ENCODE results near the gene C1orf174. TPM values are rescaled to one million over a fixed set of nuclear protein-coding genes. Genes with fewer than 3 reads are reported as not detected.

The C1orf174 gene
- total and polyA plus RNA-seq, 3 donors from 2014 or later = 22.9 to 29.7 (median 28.8) TPM

DNA sequence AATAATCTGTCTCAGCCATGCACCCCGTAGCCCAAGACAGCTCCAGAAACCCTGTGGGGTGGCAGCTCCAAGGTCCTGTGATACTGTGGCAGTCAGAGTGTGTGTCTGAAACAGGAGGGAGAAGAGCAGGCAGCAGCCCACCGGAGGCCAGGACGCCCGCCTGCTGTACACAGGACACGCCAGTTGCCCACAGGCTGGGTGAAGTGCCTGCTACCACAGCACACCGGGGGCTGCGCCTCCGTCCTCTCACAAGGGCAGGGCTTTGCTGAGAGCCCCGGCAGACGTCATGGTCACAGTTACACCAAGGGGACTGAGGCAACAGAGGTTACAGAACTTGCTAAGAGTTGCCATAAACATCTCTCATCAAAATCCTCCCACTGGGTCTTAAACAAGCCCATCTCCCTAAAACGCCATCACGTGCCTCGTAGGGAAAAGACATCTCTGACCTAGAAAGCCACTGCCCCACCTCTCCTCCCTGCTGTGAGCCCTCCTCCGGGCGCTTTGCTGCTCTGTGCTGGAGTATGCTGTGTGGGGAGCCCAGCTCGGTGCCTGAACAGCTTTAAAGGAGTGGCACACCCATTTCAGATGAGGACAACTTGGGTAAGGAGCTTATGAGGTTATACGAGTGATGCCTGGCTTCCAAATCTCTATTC, 5.3 kb downstream of the C1orf174 start:
- TF ChIP-seq POLR2A (IDR thresholded peaks at IDR 0.05) (no peak), CTCF (IDR thresholded peaks at IDR 0.05) (no peak)
- WGBS, 2 donors = 91 to 92% methylated on average over 17 of the region's 17 CpGs
- Histone ChIP-seq H3K4me1 (peaks cover 4% of the 10 kb centered on the region), H3K9me3 (no peaks in the 10 kb centered on the region), H3K36me3 (ENCODE audit: low read depth, missing control alignments) (no peaks in the 10 kb centered on the region), H3K27ac (no peak overlapping the region), H3K27me3 (no peaks in the 10 kb centered on the region), H3K4me3 (no peak overlapping the region)
- DNase-seq = no peak
- intact Hi-C loops (cut with DNase I; ENCODE audit: low total_unique reads) = no loop called here

GRCh38 chr1:3893190-3893589, 6.9 kb downstream of the C1orf174 start:
- H3K27me3 ChIP-seq = no peaks in the 10 kb centered on the region
- no peak for DNase-seq
- H3K27ac ChIP-seq = no peak overlapping the region
- intact Hi-C loops (cut with DNase I; ENCODE audit: low total_unique reads) = no loop called here
- WGBS, 2 donors = 55 to 66% methylated on average over 5 of the region's 5 CpGs
- no peaks in the 10 kb centered on the region for H3K4me1 ChIP-seq
- H3K4me3 ChIP-seq = no peak overlapping the region
- no peak for TF ChIP-seq POLR2A (IDR thresholded peaks at IDR 0.05)
- no peak for TF ChIP-seq CTCF (IDR thresholded peaks at IDR 0.05)
- H3K9me3 ChIP-seq = no peaks in the 10 kb centered on the region
- H3K36me3 ChIP-seq (ENCODE audit: low read depth, missing control alignments) = no peaks in the 10 kb centered on the region

GRCh38 chr1:3892748-3893147, 7.3 kb downstream of the C1orf174 start:
- no peak for TF ChIP-seq POLR2A (IDR thresholded peaks at IDR 0.05)
- TF ChIP-seq CTCF (IDR thresholded peaks at IDR 0.05) = no peak
- intact Hi-C loops (cut with DNase I; ENCODE audit: low total_unique reads) = no loop called here
- H3K27me3 ChIP-seq = no peaks in the 10 kb centered on the region
- H3K9me3 ChIP-seq = no peaks in the 10 kb centered on the region
- H3K36me3 ChIP-seq (ENCODE audit: low read depth, missing control alignments) = no peaks in the 10 kb centered on the region
- H3K27ac ChIP-seq = no peak overlapping the region
- H3K4me1 ChIP-seq = no peaks in the 10 kb centered on the region
- WGBS, 2 donors = 46 to 56% methylated on average over 14 of the region's 14 CpGs
- H3K4me3 ChIP-seq = no peak overlapping the region
- peak; percentile 75 for DNase-seq

- WGBS, 2 donors = 89 to 93% methylated on average over 15 to 17 of the region's 17 CpGs
- no peaks in the 10 kb centered on the region for H3K9me3 ChIP-seq
- no peaks in the 10 kb centered on the region for H3K27me3 ChIP-seq
- no peaks in the 10 kb centered on the region for H3K4me1 ChIP-seq
- H3K36me3 ChIP-seq (ENCODE audit: low read depth, missing control alignments) = no peaks in the 10 kb centered on the region
- TF ChIP-seq POLR2A (IDR thresholded peaks at IDR 0.05) (no peak), CTCF (IDR thresholded peaks at IDR 0.05) (no peak)
- no peak overlapping the region for H3K27ac ChIP-seq
- DNase-seq = no peak
- no peak overlapping the region for H3K4me3 ChIP-seq
- intact Hi-C loops (cut with DNase I; ENCODE audit: low total_unique reads) = no loop called here
Measured at GRCh38 chr1:3891329-3891865, 8.7 kb downstream of the C1orf174 start.
